Neuronal stem cell (in vitro differentiated cells): ENCODE results near the gene DUS2.

ENCODE experiments used
- DNase-seq: peaks from one replicate; pipeline ENCODE4 v3.0.0-alpha.2; 2013; ENCODE audit warnings: low spot score
- H2AFZ ChIP-seq: one replicate; pipeline ENCODE4 v1.6.1; 2013; ENCODE audit warnings: mild to moderate bottlenecking, low read length, inconsistent platforms
- H2AK5ac ChIP-seq: 2 replicates; pipeline ENCODE4 v1.6.1; 2013; ENCODE audit warnings: low read depth, mild to moderate bottlenecking, inconsistent platforms, low read length, moderate library complexity, mixed read lengths
- H2BK120ac ChIP-seq: 2 replicates; pipeline ENCODE4 v1.6.1; 2013; ENCODE audit warnings: low read depth, mild to moderate bottlenecking, inconsistent platforms, low read length, moderate library complexity, mixed read lengths
- H2BK12ac ChIP-seq: one replicate; pipeline ENCODE4 v1.6.1; 2013; ENCODE audit warnings: low read length, inconsistent platforms
- H2BK15ac ChIP-seq: 2 replicates; pipeline ENCODE4 v1.6.1; 2013; ENCODE audit warnings: mild to moderate bottlenecking, low read length, inconsistent platforms, mixed read lengths
- H2BK5ac ChIP-seq: one replicate; pipeline ENCODE4 v1.6.1; 2013; ENCODE audit warnings: inconsistent platforms, mild to moderate bottlenecking, low read length, moderate library complexity
- H3K14ac ChIP-seq: one replicate; pipeline ENCODE4 v1.6.1; 2013; ENCODE audit warnings: low read length, inconsistent platforms
- H3K18ac ChIP-seq: 2 replicates; pipeline ENCODE4 v1.6.1; 2013; ENCODE audit warnings: low read length, inconsistent platforms
- H3K23ac ChIP-seq: 2 replicates; pipeline ENCODE4 v1.6.1; 2013; ENCODE audit warnings: low read depth, mild to moderate bottlenecking, mixed read lengths, low read length, inconsistent platforms; ENCODE audit not compliant: poor library complexity
- H3K27ac ChIP-seq: replicated peaks from 3 replicates; pipeline ENCODE4 v1.5.1; 2013; ENCODE audit warnings: low read length, inconsistent platforms
- H3K27me3 ChIP-seq, 3 experiments: 2 replicates each; pipeline ENCODE4 v1.6.1; 2013; ENCODE audit warnings: low read length in 3 of 3, mild to moderate bottlenecking in 2 of 3, inconsistent platforms in 1 of 3, low read depth in 1 of 3, mixed read lengths in 1 of 3, moderate library complexity in 1 of 3; ENCODE audit not compliant: control insufficient read depth in 3 of 3, insufficient read depth in 3 of 3
- H3K36me3 ChIP-seq, 2 donors: replicated peaks in 1 of 2; 2 replicates each; pipeline ENCODE4 v1.6.1; 2013; ENCODE audit warnings: low read length in 2 of 2; ENCODE audit not compliant: control insufficient read depth in 2 of 2, insufficient read depth in 2 of 2
- H3K4ac ChIP-seq: 2 replicates; pipeline ENCODE4 v1.6.1; 2013; ENCODE audit warnings: inconsistent platforms, mild to moderate bottlenecking, low read length, moderate library complexity
- H3K4me1 ChIP-seq, 2 donors: 1 replicate in 1 of 2; 2 replicates in 1 of 2; pipeline ENCODE4 v1.6.1; 2013; ENCODE audit warnings: low read length in 2 of 2, low read depth in 1 of 2; ENCODE audit not compliant: control insufficient read depth in 2 of 2, insufficient read depth in 1 of 2
- H3K4me2 ChIP-seq: one replicate; pipeline ENCODE4 v1.6.1; 2013; ENCODE audit warnings: mild to moderate bottlenecking, low read length, inconsistent platforms; ENCODE audit not compliant: insufficient read depth, poor library complexity, severe bottlenecking
- H3K4me3 ChIP-seq, 2 donors: 2 replicates each; pipeline ENCODE4 v1.5.1; 2013; ENCODE audit warnings: low read length in 2 of 2, mild to moderate bottlenecking in 2 of 2, inconsistent platforms in 1 of 2, moderate library complexity in 1 of 2
- H3K79me1 ChIP-seq: one replicate; pipeline ENCODE4 v1.6.1; 2013; ENCODE audit warnings: low read depth, mild to moderate bottlenecking, inconsistent platforms, low read length, moderate library complexity
- H3K9ac ChIP-seq: one replicate; pipeline ENCODE4 v1.6.1; 2013; ENCODE audit warnings: mild to moderate bottlenecking, low read depth, low read length, inconsistent platforms; ENCODE audit not compliant: poor library complexity
- H3K9me3 ChIP-seq, 2 donors: replicated peaks in 1 of 2; 2 replicates each; pipeline versions ENCODE3 to v1.6.1; 2013; ENCODE audit warnings: low read length in 2 of 2, mild to moderate bottlenecking in 2 of 2, inconsistent platforms in 1 of 2, low read depth in 1 of 2, mixed read lengths in 1 of 2, moderate library complexity in 1 of 2; ENCODE audit not compliant: control insufficient read depth in 2 of 2, insufficient read depth in 1 of 2
- H4K8ac ChIP-seq: one replicate; pipeline ENCODE4 v1.6.1; 2013; ENCODE audit warnings: low read depth, mild to moderate bottlenecking, inconsistent platforms, low read length, moderate library complexity
- H4K91ac ChIP-seq: one replicate; pipeline ENCODE4 v1.6.1; 2013; ENCODE audit warnings: low read length, low read depth, mild to moderate bottlenecking, inconsistent platforms; ENCODE audit not compliant: poor library complexity
- WGBS, 2 donors: extraction: QIAGEN DNeasy Blood & Tissue Kit; methylation state at CpG; one replicate each; pipeline ENCODE4 v1.1.7; 2013; ENCODE audit warnings: missing lambda C conversion rate in 2 of 2, mixed read lengths in 1 of 2; ENCODE audit not compliant: insufficient read length in 2 of 2, insufficient replicate concordance in 1 of 2; ENCODE audit errors: extremely low coverage in 2 of 2; 5-methylcytosine and 5-hydroxymethylcytosine counted together

Gene DUS2

DNA sequence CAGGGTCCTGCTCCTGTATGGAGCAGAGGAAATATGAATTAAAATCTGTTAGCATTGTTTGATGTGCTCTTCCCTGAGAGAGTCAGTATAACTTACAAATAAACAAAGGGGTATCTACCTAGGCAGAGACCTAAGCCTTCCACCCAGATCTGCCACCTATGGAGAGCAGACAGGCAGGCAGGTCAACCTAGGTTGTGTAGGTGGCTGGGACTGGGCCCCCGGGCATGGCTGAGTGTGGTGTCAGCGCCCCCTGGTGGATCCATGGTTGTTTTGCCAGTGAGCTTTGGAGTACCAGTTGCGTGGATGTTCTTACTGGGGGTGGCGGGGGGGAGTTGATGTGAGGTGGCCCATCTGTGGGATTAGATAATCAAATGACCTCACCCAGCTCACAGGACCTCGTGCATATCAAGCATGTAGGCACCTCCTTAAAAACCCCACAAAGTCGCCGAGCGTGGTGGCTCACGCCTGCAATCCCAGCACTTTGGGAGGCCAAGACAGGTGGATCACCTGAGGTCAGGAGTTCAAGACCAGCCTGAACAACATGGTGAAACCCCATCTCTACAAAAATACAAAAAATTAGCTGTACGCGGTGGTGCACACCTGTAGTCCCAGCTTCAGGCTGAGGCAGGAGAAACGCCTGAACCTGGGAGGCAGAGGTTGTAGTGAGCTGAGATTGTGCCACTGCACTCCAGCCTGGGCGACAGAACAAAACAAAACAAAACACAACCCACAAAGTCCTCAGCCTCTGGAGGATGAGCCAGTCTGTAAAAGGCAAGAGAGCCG lies 17.6 kb downstream of the DUS2 start:
- no peak overlapping the region for H3K4me2 ChIP-seq
- H2BK5ac ChIP-seq, result no peak overlapping the region
- H3K4ac ChIP-seq, result no peak overlapping the region
- H3K9ac ChIP-seq, result no peak overlapping the region
- H4K8ac ChIP-seq, result no peak overlapping the region
- H2BK120ac ChIP-seq, result no peak overlapping the region
- no peak overlapping the region for H4K91ac ChIP-seq
- no CpG with 5 or more reads among the region's 14 CpGs for WGBS, 2 donors
- no peaks in the 10 kb centered on the region for H3K4me1 ChIP-seq
- no peak overlapping the region for H2AK5ac ChIP-seq
- no peaks in the 10 kb centered on the region for H3K27me3 ChIP-seq
- peak; percentile 63 for DNase-seq
- peaks cover 0 to 47% of the 10 kb centered on the region in 2 donors for H3K36me3 ChIP-seq
- no peak overlapping the region for H3K4me3 ChIP-seq
- no peaks in the 10 kb centered on the region for H3K79me1 ChIP-seq
- no peaks in the 10 kb centered on the region for H3K9me3 ChIP-seq
- no peak overlapping the region for H3K14ac ChIP-seq
- no peak overlapping the region for H2AFZ ChIP-seq
- no peak overlapping the region for H3K18ac ChIP-seq
- no peak overlapping the region for H3K23ac ChIP-seq
- H2BK12ac ChIP-seq, result no peak overlapping the region
- H3K27ac ChIP-seq, result no peak overlapping the region
- no peak overlapping the region for H2BK15ac ChIP-seq

DNA sequence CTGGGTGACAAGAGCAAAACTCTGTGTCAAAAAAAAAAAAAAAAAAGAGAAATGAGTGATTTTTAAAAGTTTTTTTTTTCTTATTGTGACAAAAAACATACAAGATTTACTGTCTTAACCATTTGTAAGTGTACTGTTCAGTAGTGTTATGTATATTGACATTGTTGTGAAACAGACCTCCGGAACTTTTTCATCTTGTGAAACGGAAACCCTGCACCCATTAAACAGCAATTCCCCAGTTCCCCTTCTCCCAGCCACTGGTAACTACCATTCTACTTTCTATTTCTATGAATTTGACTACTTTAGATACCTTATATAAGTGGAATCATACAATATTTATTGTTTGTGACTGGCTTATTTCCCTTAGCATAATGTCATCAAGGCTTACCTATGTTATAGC lies 18.7 kb downstream of the DUS2 start:
- no peak overlapping the region for H2BK15ac ChIP-seq
- no peak overlapping the region for H3K4me2 ChIP-seq
- H3K27ac ChIP-seq, result no peak overlapping the region
- no peak overlapping the region for H3K18ac ChIP-seq
- no peak overlapping the region for H3K23ac ChIP-seq
- H2BK120ac ChIP-seq, result no peak overlapping the region
- H3K9ac ChIP-seq, result no peak overlapping the region
- H3K79me1 ChIP-seq, result no peaks in the 10 kb centered on the region
- H3K9me3 ChIP-seq, result no peaks in the 10 kb centered on the region
- H2AFZ ChIP-seq, result no peak overlapping the region
- H3K36me3 ChIP-seq, result peaks cover 0 to 54% of the 10 kb centered on the region in 2 donors
- no peak overlapping the region for H3K14ac ChIP-seq
- H3K27me3 ChIP-seq, result no peaks in the 10 kb centered on the region
- no peak overlapping the region for H2BK12ac ChIP-seq
- no peak overlapping the region for H4K8ac ChIP-seq
- H3K4ac ChIP-seq, result no peak overlapping the region
- no peak overlapping the region for H2BK5ac ChIP-seq
- DNase-seq, result no peak
- H3K4me3 ChIP-seq, result no peak overlapping the region
- H4K91ac ChIP-seq, result no peak overlapping the region
- no peak overlapping the region for H2AK5ac ChIP-seq
- no peaks in the 10 kb centered on the region for H3K4me1 ChIP-seq
- WGBS, 2 donors, result no CpG with 5 or more reads among the region's 2 CpGs

DNA sequence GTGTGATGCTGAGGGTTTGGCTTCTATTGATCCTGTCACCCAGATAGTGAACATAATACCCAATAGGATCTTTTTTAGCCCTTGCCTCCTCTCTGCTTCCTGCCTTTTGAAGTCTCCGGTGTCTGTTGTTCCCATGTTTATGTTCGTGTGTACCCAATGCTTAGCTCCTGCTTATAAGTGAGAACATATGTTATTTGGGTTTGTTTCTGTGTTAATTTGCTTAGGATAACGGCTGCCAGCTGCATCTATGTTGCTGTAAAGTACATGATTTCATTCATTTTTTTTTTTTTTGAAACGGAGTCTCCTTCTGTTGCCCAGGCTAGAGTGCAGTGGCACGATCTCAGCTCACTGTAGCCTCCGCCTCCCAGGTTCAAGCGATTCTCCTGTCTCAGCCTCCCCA lies 23.0 kb downstream of the DUS2 start:
- H3K4me3 ChIP-seq, result no peak overlapping the region
- no peak overlapping the region for H2BK15ac ChIP-seq
- H2BK5ac ChIP-seq, result no peak overlapping the region
- no peaks in the 10 kb centered on the region for H3K27me3 ChIP-seq
- no peak overlapping the region for H3K4ac ChIP-seq
- H3K4me1 ChIP-seq, result no peaks in the 10 kb centered on the region
- H3K23ac ChIP-seq, result no peak overlapping the region
- WGBS, 2 donors, result no CpG with 5 or more reads among the region's 7 CpGs
- H3K9ac ChIP-seq, result no peak overlapping the region
- H3K18ac ChIP-seq, result no peak overlapping the region
- no peak for DNase-seq
- peaks cover 8 to 64% of the 10 kb centered on the region in 2 donors for H3K36me3 ChIP-seq
- H3K79me1 ChIP-seq, result no peaks in the 10 kb centered on the region
- H2AK5ac ChIP-seq, result no peak overlapping the region
- no peak overlapping the region for H4K91ac ChIP-seq
- H3K27ac ChIP-seq, result no peak overlapping the region
- H3K9me3 ChIP-seq, result no peaks in the 10 kb centered on the region
- H4K8ac ChIP-seq, result no peak overlapping the region
- no peak overlapping the region for H2AFZ ChIP-seq
- no peak overlapping the region for H2BK120ac ChIP-seq
- no peak overlapping the region for H2BK12ac ChIP-seq
- H3K4me2 ChIP-seq, result no peak overlapping the region
- H3K14ac ChIP-seq, result no peak overlapping the region

DNA sequence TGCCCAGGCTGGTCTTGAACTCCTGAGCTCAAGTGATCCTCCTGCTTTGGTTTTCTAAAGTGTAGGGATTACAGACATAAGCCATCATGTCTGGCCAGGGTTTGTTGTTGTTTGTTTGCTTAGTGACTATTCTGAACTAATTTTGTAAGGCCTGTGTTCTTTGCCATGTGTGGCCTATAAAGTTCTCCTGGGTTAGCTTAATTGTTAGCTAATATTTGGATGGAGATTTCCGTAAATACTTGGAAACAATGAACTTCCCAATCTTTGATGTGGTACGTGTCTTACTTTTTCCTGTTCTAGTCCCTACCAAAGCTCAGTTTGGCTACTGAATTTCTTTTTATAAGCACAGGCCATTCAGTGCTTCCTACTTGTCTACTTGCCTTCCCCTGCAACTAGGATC lies 24.9 kb downstream of the DUS2 start:
- Histone ChIP-seq H3K79me1 (no peaks in the 10 kb centered on the region), H3K14ac (no peak overlapping the region), H3K18ac (no peak overlapping the region), H2BK12ac (no peak overlapping the region), H3K9ac (no peak overlapping the region), H3K9me3 (no peaks in the 10 kb centered on the region), H2BK120ac (no peak overlapping the region), H3K27ac (no peak overlapping the region), H3K4me2 (no peak overlapping the region), H3K4me3 (no peak overlapping the region), H3K36me3 (peaks cover 10 to 60% of the 10 kb centered on the region in 2 donors), H2AK5ac (no peak overlapping the region), H3K4me1 (no peaks in the 10 kb centered on the region), H3K4ac (no peak overlapping the region), H3K23ac (no peak overlapping the region), H4K8ac (no peak overlapping the region), H2AFZ (no peak overlapping the region), H3K27me3 (no peaks in the 10 kb centered on the region), H2BK5ac (no peak overlapping the region), H2BK15ac (no peak overlapping the region), H4K91ac (no peak overlapping the region)
- no CpG with 5 or more reads among the region's 2 CpGs for WGBS, 2 donors
- no peak for DNase-seq
